Stomach (tissue), 4 donors: Measurements from ENCODE around the gene TMTC2.

Experiments used
- EP300 ChIP-seq: sonication (generic); formaldehyde crosslinking; IDR thresholded peaks from one replicate; pipeline ENCODE4 v1.6.1; 2017; ENCODE audit warnings: antibody characterized with exemption
- POLR2A ChIP-seq, 4 donors: fragments of 450-650 bp; IDR thresholded peaks; one replicate each; pipeline ENCODE4 v1.6.1; 2016; ENCODE audit warnings: antibody characterized with exemption in 4 of 4, control low read depth in 2 of 4, mild to moderate bottlenecking in 1 of 4, moderate library complexity in 1 of 4
- TF ChIP-seq, protein P1 (sequence below), 7 experiments: fragments of 450-650 bp in 4 of 7; fragments of 200-600 bp in 3 of 7; sonication (generic) in 3 of 7; IDR thresholded peaks; one replicate each; pipeline ENCODE4 v1.5.1; 2016 to 2019; ENCODE audit warnings: antibody characterized with exemption in 7 of 7, control low read depth in 2 of 7, mild to moderate bottlenecking in 1 of 7

DNA sequence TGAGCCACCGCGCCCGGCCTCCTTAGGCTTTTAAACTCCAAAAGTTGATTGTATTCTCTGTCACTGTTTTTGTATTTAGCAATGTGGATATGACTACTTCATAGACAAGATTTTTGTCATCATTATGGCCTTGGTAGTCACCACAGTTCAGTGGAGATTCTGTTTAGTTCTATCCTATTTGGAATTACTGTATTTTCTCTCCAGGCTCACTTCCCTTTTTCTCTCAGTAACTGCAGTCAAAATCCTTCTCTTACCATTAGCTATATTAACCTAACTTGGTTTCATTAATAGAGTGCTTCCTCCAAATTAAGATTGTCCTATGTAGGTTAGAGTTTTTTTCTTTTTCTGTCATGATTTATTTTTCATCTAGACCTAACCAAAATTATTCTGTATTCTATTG lies 283.9 kb downstream of the TMTC2 start:
- TF ChIP-seq POLR2A (IDR thresholded peaks at IDR 0.05) (no peak), EP300 (no peak)
- TF ChIP-seq, protein P1, sequence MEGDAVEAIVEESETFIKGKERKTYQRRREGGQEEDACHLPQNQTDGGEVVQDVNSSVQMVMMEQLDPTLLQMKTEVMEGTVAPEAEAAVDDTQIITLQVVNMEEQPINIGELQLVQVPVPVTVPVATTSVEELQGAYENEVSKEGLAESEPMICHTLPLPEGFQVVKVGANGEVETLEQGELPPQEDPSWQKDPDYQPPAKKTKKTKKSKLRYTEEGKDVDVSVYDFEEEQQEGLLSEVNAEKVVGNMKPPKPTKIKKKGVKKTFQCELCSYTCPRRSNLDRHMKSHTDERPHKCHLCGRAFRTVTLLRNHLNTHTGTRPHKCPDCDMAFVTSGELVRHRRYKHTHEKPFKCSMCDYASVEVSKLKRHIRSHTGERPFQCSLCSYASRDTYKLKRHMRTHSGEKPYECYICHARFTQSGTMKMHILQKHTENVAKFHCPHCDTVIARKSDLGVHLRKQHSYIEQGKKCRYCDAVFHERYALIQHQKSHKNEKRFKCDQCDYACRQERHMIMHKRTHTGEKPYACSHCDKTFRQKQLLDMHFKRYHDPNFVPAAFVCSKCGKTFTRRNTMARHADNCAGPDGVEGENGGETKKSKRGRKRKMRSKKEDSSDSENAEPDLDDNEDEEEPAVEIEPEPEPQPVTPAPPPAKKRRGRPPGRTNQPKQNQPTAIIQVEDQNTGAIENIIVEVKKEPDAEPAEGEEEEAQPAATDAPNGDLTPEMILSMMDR (IDR thresholded peaks at IDR 0.05): no peak
